GM12872 (cell line): ENCODE measurements around the gene S100A13.

Experiments used
- CTCF ChIP-seq: IDR thresholded peaks from 3 replicates; pipeline ENCODE4 v1.5.1; 2011; ENCODE audit warnings: low read depth, mild to moderate bottlenecking, low read length, moderate library complexity; ENCODE audit not compliant: insufficient read depth

The S100A13 gene

GRCh38 chr1:153612111-153612754 lies 15.1 kb downstream of the S100A13 start:
- TF ChIP-seq CTCF = no peak

GRCh38 chr1:153611356-153611755 lies 15.9 kb downstream of the S100A13 start:
- TF ChIP-seq CTCF = no peak

- TF ChIP-seq CTCF = no peak
Measured at GRCh38 chr1:153610811-153611301, 16.4 kb downstream of the S100A13 start.

- TF ChIP-seq CTCF = no peak
Measured at GRCh38 chr1:153610334-153610733, 17.0 kb downstream of the S100A13 start.

GRCh38 chr1:153609585-153609907 lies 17.8 kb downstream of the S100A13 start:
- TF ChIP-seq CTCF = no peak

- no peak for TF ChIP-seq CTCF
Measured at GRCh38 chr1:153608742-153609584, 18.3 kb downstream of the S100A13 start.

- TF ChIP-seq CTCF = no peak
Measured at GRCh38 chr1:153608089-153608682, 19.1 kb downstream of the S100A13 start.
